K562 (cell line): ENCODE results near the gene SLC34A3. TPM values are rescaled to one million over a fixed set of nuclear protein-coding genes. Genes with fewer than 3 reads are reported as not detected.

Experiments
- ATF7 ChIP-seq: fragments of 450-650 bp; IDR thresholded peaks from 2 replicates; pipeline ENCODE4 v1.7.1; 2014; ENCODE audit warnings: mild to moderate bottlenecking, moderate library complexity
- BCL6 ChIP-seq: fragments of 250-450 bp; sonication (Bioruptor Pico); IDR thresholded peaks from 2 replicates; pipeline ENCODE4 v1.4.0; 2020
- CC2D1A ChIP-seq: fragments of 450-650 bp; IDR thresholded peaks from 2 replicates; pipeline ENCODE4 v1.6.1; 2017; ENCODE audit warnings: mild to moderate bottlenecking
- CXXC5 ChIP-seq: fragments of 250-450 bp; sonication (Bioruptor Pico); IDR thresholded peaks from 2 replicates; pipeline ENCODE4 v1.8.0; 2022; ENCODE audit warnings: inconsistent platforms, mild to moderate bottlenecking, moderate library complexity
- DACH1 ChIP-seq: fragments of 450-650 bp; IDR thresholded peaks from 2 replicates; pipeline ENCODE4 v1.6.1; 2018; ENCODE audit not compliant: partially characterized antibody
- HDGF ChIP-seq: fragments of 450-650 bp; IDR thresholded peaks from 2 replicates; pipeline ENCODE4 v1.6.1; 2016
- HEY1 ChIP-seq: fragments of 250-450 bp; sonication (Bioruptor Pico); IDR thresholded peaks from 2 replicates; pipeline ENCODE4 v1.5.0; 2020; ENCODE audit warnings: mild to moderate bottlenecking, moderate library complexity, borderline replicate concordance
- MCM3 ChIP-seq: fragments of 450-650 bp; IDR thresholded peaks from 2 replicates; pipeline ENCODE4 v1.6.1; 2016
- MTA3 ChIP-seq: fragments of 450-650 bp; formaldehyde crosslinking; IDR thresholded peaks from 2 replicates; pipeline ENCODE4 v1.6.1; 2017; ENCODE audit warnings: mild to moderate bottlenecking, borderline replicate concordance
- NCOR1 ChIP-seq: fragments of 450-650 bp; IDR thresholded peaks from 2 replicates; pipeline ENCODE4 v1.6.1; 2016; ENCODE audit warnings: mild to moderate bottlenecking, moderate library complexity
- XRCC3 ChIP-seq: fragments of 450-650 bp; IDR thresholded peaks from 2 replicates; pipeline ENCODE4 v1.6.1; 2017; ENCODE audit warnings: mild to moderate bottlenecking, moderate library complexity
- ZNF644 ChIP-seq: fragments of 200-800 bp; sonication (Bioruptor generic); IDR thresholded peaks from 2 replicates; pipeline ENCODE4 v1.6.1; 2016; ENCODE audit warnings: low read depth, missing genetic modification characterization, missing compliant biosample characterization
- ZNF76 ChIP-seq: fragments of 250-450 bp; sonication (Bioruptor Pico); IDR thresholded peaks from 2 replicates; pipeline ENCODE4 v1.4.0; 2020; ENCODE audit warnings: mild to moderate bottlenecking, moderate library complexity, borderline replicate concordance
- polyA plus RNA-seq, 8 experiments: library from polyadenylated mRNA; depleted of rRNA in 4 of 8; stranded (reverse) in 5 of 8; unstranded in 3 of 8; fragments of >200 nt; fragmentation: Nextera tagmentation in 2 of 8; fragmentation: Illumina TruSeq in 1 of 8; extraction: Ambion mirVana in 2 of 8; extraction: Trizol in 1 of 8; gene quantifications; 2 replicates each; pipeline versions ENCODE4 v1.2.1 to v1.2.3, GENCODE V29; 2011 to 2014; ENCODE audit warnings: inconsistent platforms in 1 of 8, missing spikeins in 1 of 8
- total RNA-seq, 7 experiments: library from RNA; depleted of rRNA in 6 of 7; stranded (reverse); fragments of >200 nt in 6 of 7; fragmentation: Illumina TruSeq in 2 of 7; extraction: Trizol in 2 of 7; gene quantifications; 2 replicates each; pipeline versions ENCODE4 v1.2.1 to v1.2.3, GENCODE V29; 2011 to 2021; ENCODE audit warnings: low replicate concordance in 1 of 7
- TF ChIP-seq, protein P1 (sequence below): sonication (generic); IDR thresholded peaks from 2 replicates; pipeline ENCODE4 v1.6.1; 2016
- TF ChIP-seq, protein P2 (sequence below): sonication (generic); formaldehyde crosslinking; IDR thresholded peaks from 2 replicates; pipeline ENCODE4 v1.4.0; 2020; ENCODE audit warnings: mild to moderate bottlenecking, missing genetic modification reagents
- TF ChIP-seq, protein P3 (sequence below): conservative IDR thresholded peaks from 2 replicates; pipeline ENCODE4 v1.6.1; 2011; ENCODE audit warnings: low read depth, mild to moderate bottlenecking, low read length; ENCODE audit not compliant: control insufficient read depth
- TF ChIP-seq, protein P4 (sequence below): sonication (generic); formaldehyde crosslinking; IDR thresholded peaks from 2 replicates; pipeline ENCODE4 v1.8.0; 2022; ENCODE audit warnings: mild to moderate bottlenecking, missing genetic modification reagents
- TF ChIP-seq, protein P5 (sequence below): fragments of 250-450 bp; sonication (Bioruptor Pico); IDR thresholded peaks from 2 replicates; pipeline ENCODE4 v1.9.0; 2021; ENCODE audit warnings: mild to moderate bottlenecking, inconsistent platforms
- TF ChIP-seq, protein P6 (sequence below): fragments of 150-350 bp; IDR thresholded peaks from 2 replicates; pipeline ENCODE4 v1.6.1; 2014; ENCODE audit warnings: low read depth, mild to moderate bottlenecking, low read length, borderline replicate concordance

SLC34A3 gene
- total and polyA plus RNA-seq, 9 of the 15 experiments (the other 6 are each of a cell fraction or from before 2014, with no cell fraction given): not detected

DNA sequence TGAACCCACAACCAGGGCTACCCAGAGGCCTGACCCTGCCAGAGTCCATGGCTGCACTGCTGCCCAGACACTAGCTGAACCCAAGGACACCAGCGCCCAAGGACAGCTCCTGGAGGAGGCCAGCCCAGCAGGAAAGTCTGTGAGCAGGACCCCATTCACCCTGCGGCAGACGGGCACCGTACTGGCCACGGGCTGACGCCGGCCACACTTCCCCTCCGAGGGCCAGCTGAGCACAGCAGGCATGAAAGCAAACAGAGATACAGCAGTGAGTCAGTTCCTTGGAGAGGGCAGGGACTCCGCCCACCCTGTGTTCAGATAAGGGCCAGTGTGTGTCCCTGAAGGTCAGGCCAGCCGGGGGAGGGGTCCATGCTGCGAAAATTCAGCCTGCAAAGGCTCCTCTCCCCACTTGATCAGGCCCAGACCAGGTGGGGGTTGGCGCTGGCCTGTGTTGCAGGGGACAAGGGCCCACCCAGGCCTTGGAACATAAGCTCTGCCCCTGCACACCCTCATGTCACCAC lies 11.9 kb upstream of the SLC34A3 start (continued):
- TF ChIP-seq, protein P1, sequence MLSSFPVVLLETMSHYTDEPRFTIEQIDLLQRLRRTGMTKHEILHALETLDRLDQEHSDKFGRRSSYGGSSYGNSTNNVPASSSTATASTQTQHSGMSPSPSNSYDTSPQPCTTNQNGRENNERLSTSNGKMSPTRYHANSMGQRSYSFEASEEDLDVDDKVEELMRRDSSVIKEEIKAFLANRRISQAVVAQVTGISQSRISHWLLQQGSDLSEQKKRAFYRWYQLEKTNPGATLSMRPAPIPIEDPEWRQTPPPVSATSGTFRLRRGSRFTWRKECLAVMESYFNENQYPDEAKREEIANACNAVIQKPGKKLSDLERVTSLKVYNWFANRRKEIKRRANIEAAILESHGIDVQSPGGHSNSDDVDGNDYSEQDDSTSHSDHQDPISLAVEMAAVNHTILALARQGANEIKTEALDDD: no peak
- TF ChIP-seq MCM3 (no peak), NCOR1 (peak; percentile 70), DACH1 (peak; percentile 92), HEY1 (no peak), CC2D1A (no peak), ZNF644 (tag) (no peak), ZNF76 (CRISPR knock-in tag) (0 out of 2 replicates have a peak, but pooled peaks have one; percentile 45), XRCC3 (no peak), HDGF (no peak), BCL6 (CRISPR knock-in tag) (no peak), CXXC5 (CRISPR knock-in tag) (peak; percentile 70), ATF7 (peak; percentile 53; the same call in 1 of the 2 replicates), MTA3 (peak; percentile 94)
- TF ChIP-seq, protein P2, sequence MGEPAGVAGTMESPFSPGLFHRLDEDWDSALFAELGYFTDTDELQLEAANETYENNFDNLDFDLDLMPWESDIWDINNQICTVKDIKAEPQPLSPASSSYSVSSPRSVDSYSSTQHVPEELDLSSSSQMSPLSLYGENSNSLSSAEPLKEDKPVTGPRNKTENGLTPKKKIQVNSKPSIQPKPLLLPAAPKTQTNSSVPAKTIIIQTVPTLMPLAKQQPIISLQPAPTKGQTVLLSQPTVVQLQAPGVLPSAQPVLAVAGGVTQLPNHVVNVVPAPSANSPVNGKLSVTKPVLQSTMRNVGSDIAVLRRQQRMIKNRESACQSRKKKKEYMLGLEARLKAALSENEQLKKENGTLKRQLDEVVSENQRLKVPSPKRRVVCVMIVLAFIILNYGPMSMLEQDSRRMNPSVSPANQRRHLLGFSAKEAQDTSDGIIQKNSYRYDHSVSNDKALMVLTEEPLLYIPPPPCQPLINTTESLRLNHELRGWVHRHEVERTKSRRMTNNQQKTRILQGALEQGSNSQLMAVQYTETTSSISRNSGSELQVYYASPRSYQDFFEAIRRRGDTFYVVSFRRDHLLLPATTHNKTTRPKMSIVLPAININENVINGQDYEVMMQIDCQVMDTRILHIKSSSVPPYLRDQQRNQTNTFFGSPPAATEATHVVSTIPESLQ (CRISPR knock-in tag): 0 out of 2 replicates have a peak, but pooled peaks have one; percentile 53
- TF ChIP-seq, protein P3, sequence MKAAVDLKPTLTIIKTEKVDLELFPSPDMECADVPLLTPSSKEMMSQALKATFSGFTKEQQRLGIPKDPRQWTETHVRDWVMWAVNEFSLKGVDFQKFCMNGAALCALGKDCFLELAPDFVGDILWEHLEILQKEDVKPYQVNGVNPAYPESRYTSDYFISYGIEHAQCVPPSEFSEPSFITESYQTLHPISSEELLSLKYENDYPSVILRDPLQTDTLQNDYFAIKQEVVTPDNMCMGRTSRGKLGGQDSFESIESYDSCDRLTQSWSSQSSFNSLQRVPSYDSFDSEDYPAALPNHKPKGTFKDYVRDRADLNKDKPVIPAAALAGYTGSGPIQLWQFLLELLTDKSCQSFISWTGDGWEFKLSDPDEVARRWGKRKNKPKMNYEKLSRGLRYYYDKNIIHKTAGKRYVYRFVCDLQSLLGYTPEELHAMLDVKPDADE: peak; percentile 52; the same call in 1 of the 2 replicates
- TF ChIP-seq, protein P4, sequence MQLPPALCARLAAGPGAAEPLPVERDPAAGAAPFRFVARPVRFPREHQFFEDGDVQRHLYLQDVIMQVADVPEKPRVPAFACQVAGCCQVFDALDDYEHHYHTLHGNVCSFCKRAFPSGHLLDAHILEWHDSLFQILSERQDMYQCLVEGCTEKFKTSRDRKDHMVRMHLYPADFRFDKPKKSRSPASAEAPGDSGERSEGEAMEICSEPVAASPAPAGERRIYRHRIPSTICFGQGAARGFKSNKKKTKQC (CRISPR knock-in tag): no peak
- TF ChIP-seq, protein P5, sequence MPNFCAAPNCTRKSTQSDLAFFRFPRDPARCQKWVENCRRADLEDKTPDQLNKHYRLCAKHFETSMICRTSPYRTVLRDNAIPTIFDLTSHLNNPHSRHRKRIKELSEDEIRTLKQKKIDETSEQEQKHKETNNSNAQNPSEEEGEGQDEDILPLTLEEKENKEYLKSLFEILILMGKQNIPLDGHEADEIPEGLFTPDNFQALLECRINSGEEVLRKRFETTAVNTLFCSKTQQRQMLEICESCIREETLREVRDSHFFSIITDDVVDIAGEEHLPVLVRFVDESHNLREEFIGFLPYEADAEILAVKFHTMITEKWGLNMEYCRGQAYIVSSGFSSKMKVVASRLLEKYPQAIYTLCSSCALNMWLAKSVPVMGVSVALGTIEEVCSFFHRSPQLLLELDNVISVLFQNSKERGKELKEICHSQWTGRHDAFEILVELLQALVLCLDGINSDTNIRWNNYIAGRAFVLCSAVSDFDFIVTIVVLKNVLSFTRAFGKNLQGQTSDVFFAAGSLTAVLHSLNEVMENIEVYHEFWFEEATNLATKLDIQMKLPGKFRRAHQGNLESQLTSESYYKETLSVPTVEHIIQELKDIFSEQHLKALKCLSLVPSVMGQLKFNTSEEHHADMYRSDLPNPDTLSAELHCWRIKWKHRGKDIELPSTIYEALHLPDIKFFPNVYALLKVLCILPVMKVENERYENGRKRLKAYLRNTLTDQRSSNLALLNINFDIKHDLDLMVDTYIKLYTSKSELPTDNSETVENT (CRISPR knock-in tag): 0 out of 2 replicates have a peak, but pooled peaks have one; percentile 18
- TF ChIP-seq, protein P6, sequence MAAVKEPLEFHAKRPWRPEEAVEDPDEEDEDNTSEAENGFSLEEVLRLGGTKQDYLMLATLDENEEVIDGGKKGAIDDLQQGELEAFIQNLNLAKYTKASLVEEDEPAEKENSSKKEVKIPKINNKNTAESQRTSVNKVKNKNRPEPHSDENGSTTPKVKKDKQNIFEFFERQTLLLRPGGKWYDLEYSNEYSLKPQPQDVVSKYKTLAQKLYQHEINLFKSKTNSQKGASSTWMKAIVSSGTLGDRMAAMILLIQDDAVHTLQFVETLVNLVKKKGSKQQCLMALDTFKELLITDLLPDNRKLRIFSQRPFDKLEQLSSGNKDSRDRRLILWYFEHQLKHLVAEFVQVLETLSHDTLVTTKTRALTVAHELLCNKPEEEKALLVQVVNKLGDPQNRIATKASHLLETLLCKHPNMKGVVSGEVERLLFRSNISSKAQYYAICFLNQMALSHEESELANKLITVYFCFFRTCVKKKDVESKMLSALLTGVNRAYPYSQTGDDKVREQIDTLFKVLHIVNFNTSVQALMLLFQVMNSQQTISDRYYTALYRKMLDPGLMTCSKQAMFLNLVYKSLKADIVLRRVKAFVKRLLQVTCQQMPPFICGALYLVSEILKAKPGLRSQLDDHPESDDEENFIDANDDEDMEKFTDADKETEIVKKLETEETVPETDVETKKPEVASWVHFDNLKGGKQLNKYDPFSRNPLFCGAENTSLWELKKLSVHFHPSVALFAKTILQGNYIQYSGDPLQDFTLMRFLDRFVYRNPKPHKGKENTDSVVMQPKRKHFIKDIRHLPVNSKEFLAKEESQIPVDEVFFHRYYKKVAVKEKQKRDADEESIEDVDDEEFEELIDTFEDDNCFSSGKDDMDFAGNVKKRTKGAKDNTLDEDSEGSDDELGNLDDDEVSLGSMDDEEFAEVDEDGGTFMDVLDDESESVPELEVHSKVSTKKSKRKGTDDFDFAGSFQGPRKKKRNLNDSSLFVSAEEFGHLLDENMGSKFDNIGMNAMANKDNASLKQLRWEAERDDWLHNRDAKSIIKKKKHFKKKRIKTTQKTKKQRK: no peak
